ENCODE measurements around the gene PABPN1. TPM values are rescaled to one million over a fixed set of nuclear protein-coding genes. Genes with fewer than 3 reads are reported as not detected.

The PABPN1 gene
- total RNA-seq, 1 experiment from 2014 or later, result 184 TPM

- H3K4me2 ChIP-seq (ENCODE audit: low read length), result no peak overlapping the region
- H3K36me3 ChIP-seq (ENCODE audit: control insufficient read depth in 1 of 2, insufficient read depth in 2 of 2, low read length in 2 of 2), result no peaks in the 10 kb centered on the region
- TF ChIP-seq CTCF (IDR thresholded peaks at IDR 0.05 in 2 of 3, conservative IDR thresholded peaks at IDR 0.05 in 1 of 3; ENCODE audit: borderline replicate concordance in 1 of 3, insufficient read depth in 1 of 3, low read depth in 2 of 3, low read length in 2 of 3) (no peak), ZFX (IDR thresholded peaks at IDR 0.05) (no peak), ZBTB33 (IDR thresholded peaks at IDR 0.05; ENCODE audit: extremely low read depth, insufficient replicate concordance, low read length) (no peak), JUND (IDR thresholded peaks at IDR 0.05) (no peak), MAX (IDR thresholded peaks at IDR 0.05) (no peak), FOSL1 (IDR thresholded peaks at IDR 0.05; ENCODE audit: low read depth) (no peak), SIN3A (IDR thresholded peaks at IDR 0.05; ENCODE audit: low read depth) (no peak), EGR1 (IDR thresholded peaks at IDR 0.05; ENCODE audit: low read depth) (no peak), SP1 (IDR thresholded peaks at IDR 0.05; ENCODE audit: low read depth) (no peak), POLR2A (IDR thresholded peaks at IDR 0.05; ENCODE audit: borderline replicate concordance, extremely low read depth, insufficient read depth, insufficient read length) (no peak), SRF (IDR thresholded peaks at IDR 0.05; ENCODE audit: low read depth) (no peak), ELF1 (IDR thresholded peaks at IDR 0.05; ENCODE audit: borderline replicate concordance, low read depth) (no peak), POLR2AphosphoS5 (IDR thresholded peaks at IDR 0.05; ENCODE audit: low read depth, low read length) (no peak)
- DNase-seq (ENCODE audit: low read depth, low spot score) (no peak), ATAC-seq (no peak)
- H4K20me1 ChIP-seq (ENCODE audit: insufficient read depth), result no peaks in the 10 kb centered on the region
- ChIA-PET POLR2A (no interaction called here), RAD21 (ENCODE audit: low non-redundant PET in 1 of 2, low total read pairs in 2 of 2, uncharacterized antibody in 2 of 2, unreplicated experiment in 2 of 2) (no interaction called here), CTCF (no interaction called here)
- no peak overlapping the region for H3K4me3 ChIP-seq (replicated peaks in 1 of 2; ENCODE audit: low read depth in 1 of 2, low read length in 2 of 2)
- H3K9ac ChIP-seq (ENCODE audit: low read length), result no peak overlapping the region
- no peaks in the 10 kb centered on the region for H3K79me2 ChIP-seq (ENCODE audit: insufficient read depth, low read length)
- H2AFZ ChIP-seq (ENCODE audit: low read depth, low read length, poor library complexity, severe bottlenecking), result no peak overlapping the region
- H3K9me3 ChIP-seq (ENCODE audit: control insufficient read depth in 1 of 2, insufficient read depth in 1 of 2, low read depth in 1 of 2, low read length in 2 of 2), result no peaks in the 10 kb centered on the region
- H3K27me3 ChIP-seq (ENCODE audit: insufficient read depth, low read length), result 0 out of 2 replicates have a peak, but pooled peaks cover 3% of the 10 kb centered on the region
- no peaks in the 10 kb centered on the region for H3K9me2 ChIP-seq (ENCODE audit: insufficient read depth)
- no peak overlapping the region for H3K27ac ChIP-seq (ENCODE audit: low read depth, low read length)
- H3K4me1 ChIP-seq (ENCODE audit: control insufficient read depth in 1 of 2, insufficient read depth in 2 of 2, low read length in 2 of 2), result no peaks in the 10 kb centered on the region; a peak in 1 of 4 replicates
- intact Hi-C loops (cut with micrococcal nuclease), result no loop called here
- no TSS peak for BruUV-seq (replicated peaks)
Measured at GRCh38 chr14:23365732-23366425, 44.6 kb downstream of the PABPN1 start.
